Naive B cell (primary cell): ENCODE results near the gene OMA1. TPM values are rescaled to one million over a fixed set of nuclear protein-coding genes. Genes with fewer than 3 reads are reported as not detected.
"Not testable (repeated sequence)": the region's sequence is repeated elsewhere in the genome, so short reads cannot be mapped to it uniquely, and the experiment has no call there.

ENCODE experiments used
- ATAC-seq, 2 donors: fragments of 150-1000 bp; cut with Tn5 transposase; 2 replicates each; pipeline ENCODE4 v1.10.0; 2021; ENCODE audit warnings: low read depth in 2 of 2, mild to moderate bottlenecking in 2 of 2, moderate library complexity in 2 of 2
- DNase-seq: peaks from one replicate; pipeline ENCODE4 v3.0.0; 2022
- H3K27ac Mint-ChIP-seq, 6 donors: one replicate each; pipeline ENCODE4 v1.8.0; 2020 to 2022; ENCODE audit warnings: mild to moderate bottlenecking in 6 of 6, mixed read lengths in 6 of 6, moderate library complexity in 5 of 6, inconsistent platforms in 2 of 6
- H3K27me3 Mint-ChIP-seq, 3 donors: one replicate each; pipeline ENCODE4 v1.8.0; 2021 to 2022; ENCODE audit warnings: mixed read lengths in 3 of 3, mild to moderate bottlenecking in 1 of 3
- H3K36me3 Mint-ChIP-seq, 2 donors: one replicate each; pipeline ENCODE4 v1.8.0; 2020 to 2022; ENCODE audit warnings: mixed read lengths in 2 of 2, inconsistent platforms in 1 of 2, mild to moderate bottlenecking in 1 of 2
- H3K4me1 Mint-ChIP-seq, 3 donors: one replicate each; pipeline ENCODE4 v1.8.0; 2020 to 2022; ENCODE audit warnings: mixed read lengths in 3 of 3, inconsistent platforms in 1 of 3, mild to moderate bottlenecking in 1 of 3, moderate library complexity in 1 of 3
- H3K4me3 Mint-ChIP-seq, 8 donors: one replicate each; pipeline ENCODE4 v1.8.0; 2020 to 2022; ENCODE audit warnings: mild to moderate bottlenecking in 8 of 8, mixed read lengths in 8 of 8, moderate library complexity in 8 of 8, inconsistent platforms in 2 of 8
- H3K9me3 Mint-ChIP-seq, 7 donors: one replicate each; pipeline ENCODE4 v1.8.0; 2020 to 2022; ENCODE audit warnings: mixed read lengths in 7 of 7, mild to moderate bottlenecking in 5 of 7, inconsistent platforms in 2 of 7, moderate library complexity in 1 of 7
- polyA plus RNA-seq, 6 donors: library from polyadenylated mRNA; unstranded; fragments of 300-500 nt; fragmentation: Illumina TruSeq; gene quantifications; one replicate each; pipeline ENCODE4 v1.2.3, GENCODE V29; 2021; ENCODE audit warnings: low read depth in 6 of 6

Gene OMA1
- polyA plus RNA-seq, 6 donors from 2014 or later, result 30.9 to 54.7 (median 47.0) TPM

GRCh38 chr1:58488914-58489313 is 57.6 kb downstream of the OMA1 start:
- not testable (repeated sequence) for ATAC-seq, H3K4me3 Mint-ChIP-seq, H3K9me3 Mint-ChIP-seq, H3K27me3 Mint-ChIP-seq, DNase-seq
- Mint-ChIP-seq H3K36me3 (peaks cover 12 to 14% of the 10 kb centered on the region in 2 donors), H3K27ac (peak overlapping the region in 1 of 6 donors; percentile 42), H3K4me1 (peaks cover 11 to 14% (median 14%) of the 10 kb centered on the region in 3 donors)

GRCh38 chr1:58487002-58487401 is 59.5 kb downstream of the OMA1 start:
- H3K27ac Mint-ChIP-seq, result peak overlapping the region in 3 of 6 donors; percentile 5 to 87 (median 17)
- peaks cover 22 to 23% of the 10 kb centered on the region in 2 donors for H3K36me3 Mint-ChIP-seq
- peaks cover 10 to 11% (median 11%) of the 10 kb centered on the region in 3 donors for H3K4me1 Mint-ChIP-seq
- H3K27me3 Mint-ChIP-seq, result no peaks in the 10 kb centered on the region
- no peak for DNase-seq
- no peak overlapping the region for H3K4me3 Mint-ChIP-seq
- ATAC-seq, result no peak
- H3K9me3 Mint-ChIP-seq, result peaks cover 0 to 3% (median 0%) of the 10 kb centered on the region in 7 donors

- Mint-ChIP-seq H3K4me3 (no peak overlapping the region), H3K27me3 (no peaks in the 10 kb centered on the region), H3K36me3 (peaks cover 27 to 38% of the 10 kb centered on the region in 2 donors), H3K9me3 (no peaks in the 10 kb centered on the region), H3K27ac (no peak overlapping the region), H3K4me1 (peaks cover 4 to 7% (median 6%) of the 10 kb centered on the region in 3 donors)
- ATAC-seq (no peak), DNase-seq (no peak)
These were observed 64.6 kb downstream of the OMA1 start for GRCh38 chr1:58481962-58482361.

- H3K27me3 Mint-ChIP-seq, result no peaks in the 10 kb centered on the region
- peaks cover 28 to 38% of the 10 kb centered on the region in 2 donors for H3K36me3 Mint-ChIP-seq
- H3K27ac Mint-ChIP-seq, result peak overlapping the region in 1 of 6 donors; percentile 57
- DNase-seq (no peak), ATAC-seq (no peak)
- H3K4me3 Mint-ChIP-seq, result no peak overlapping the region
- H3K4me1 Mint-ChIP-seq, result no peaks in the 10 kb centered on the region
- no peaks in the 10 kb centered on the region for H3K9me3 Mint-ChIP-seq
These were observed 66.3 kb downstream of the OMA1 start for GRCh38 chr1:58480191-58480590.

GRCh38 chr1:58477390-58477789 is 69.1 kb downstream of the OMA1 start:
- ATAC-seq, result no peak
- no peak overlapping the region for H3K4me3 Mint-ChIP-seq
- H3K27ac Mint-ChIP-seq, result no peak overlapping the region
- no peak for DNase-seq
- peaks cover 22 to 30% of the 10 kb centered on the region in 2 donors for H3K36me3 Mint-ChIP-seq
- no peaks in the 10 kb centered on the region for H3K9me3 Mint-ChIP-seq
- no peaks in the 10 kb centered on the region for H3K27me3 Mint-ChIP-seq
- H3K4me1 Mint-ChIP-seq, result no peaks in the 10 kb centered on the region

GRCh38 chr1:58476179-58476578 is 70.3 kb downstream of the OMA1 start:
- Mint-ChIP-seq H3K4me3 (no peak overlapping the region), H3K27ac (no peak overlapping the region), H3K36me3 (peaks cover 12 to 21% of the 10 kb centered on the region in 2 donors), H3K9me3 (no peaks in the 10 kb centered on the region), H3K27me3 (no peaks in the 10 kb centered on the region), H3K4me1 (no peaks in the 10 kb centered on the region)
- no peak for DNase-seq
- no peak for ATAC-seq

GRCh38 chr1:58469476-58469875 is 77.0 kb downstream of the OMA1 start:
- no peak overlapping the region for H3K27ac Mint-ChIP-seq
- H3K27me3 Mint-ChIP-seq, result no peaks in the 10 kb centered on the region
- H3K9me3 Mint-ChIP-seq, result no peaks in the 10 kb centered on the region
- H3K4me3 Mint-ChIP-seq, result no peak overlapping the region
- H3K36me3 Mint-ChIP-seq, result peaks cover 15 to 20% of the 10 kb centered on the region in 2 donors
- ATAC-seq (no peak), DNase-seq (no peak)
- no peaks in the 10 kb centered on the region for H3K4me1 Mint-ChIP-seq

GRCh38 chr1:58469016-58469415 is 77.5 kb downstream of the OMA1 start:
- H3K9me3 Mint-ChIP-seq, result no peaks in the 10 kb centered on the region

GRCh38 chr1:58468612-58469011 is 77.9 kb downstream of the OMA1 start:
- no peak for DNase-seq
- ATAC-seq, result no peak

More at GRCh38 chr1:58469016-58469415, 77.5 kb downstream of the OMA1 start:
- no peak overlapping the region for H3K4me3 Mint-ChIP-seq
- ATAC-seq (no peak), DNase-seq (no peak)
- H3K36me3 Mint-ChIP-seq, result peaks cover 15 to 19% of the 10 kb centered on the region in 2 donors
- H3K4me1 Mint-ChIP-seq, result no peaks in the 10 kb centered on the region
- no peaks in the 10 kb centered on the region for H3K27me3 Mint-ChIP-seq
- no peak overlapping the region for H3K27ac Mint-ChIP-seq

GRCh38 chr1:58466630-58467241 is 79.8 kb downstream of the OMA1 start:
- Mint-ChIP-seq H3K4me3 (no peak overlapping the region), H3K4me1 (no peaks in the 10 kb centered on the region), H3K27me3 (no peaks in the 10 kb centered on the region), H3K36me3 (peaks cover 11 to 21% of the 10 kb centered on the region in 2 donors), H3K27ac (peak overlapping the region in 1 of 6 donors; percentile 20), H3K9me3 (no peaks in the 10 kb centered on the region)
- DNase-seq, result no peak
- ATAC-seq, result no peak

More at GRCh38 chr1:58468612-58469011, 77.9 kb downstream of the OMA1 start:
- Mint-ChIP-seq H3K36me3 (peaks cover 17 to 19% of the 10 kb centered on the region in 2 donors), H3K4me1 (no peaks in the 10 kb centered on the region), H3K27me3 (no peaks in the 10 kb centered on the region), H3K4me3 (no peak overlapping the region), H3K27ac (no peak overlapping the region), H3K9me3 (no peaks in the 10 kb centered on the region)

- Mint-ChIP-seq H3K4me1 (no peaks in the 10 kb centered on the region), H3K36me3 (peaks cover 15 to 21% of the 10 kb centered on the region in 2 donors)
- DNase-seq, result no peak
These were observed 80.5 kb downstream of the OMA1 start for GRCh38 chr1:58465825-58466629.

GRCh38 chr1:58465176-58465575 is 81.3 kb downstream of the OMA1 start:
- H3K9me3 Mint-ChIP-seq, result no peaks in the 10 kb centered on the region

More at GRCh38 chr1:58465825-58466629, 80.5 kb downstream of the OMA1 start:
- Mint-ChIP-seq H3K4me3 (no peak overlapping the region), H3K9me3 (no peaks in the 10 kb centered on the region), H3K27ac (peak overlapping the region in 1 of 6 donors; percentile 44), H3K27me3 (no peaks in the 10 kb centered on the region)
- ATAC-seq, result no peak

GRCh38 chr1:58460469-58460868 is 86.1 kb downstream of the OMA1 start:
- Mint-ChIP-seq H3K36me3 (peaks cover 25 to 37% of the 10 kb centered on the region in 2 donors), H3K27me3 (no peaks in the 10 kb centered on the region)
- ATAC-seq, result no peak

More at GRCh38 chr1:58465176-58465575, 81.3 kb downstream of the OMA1 start:
- Mint-ChIP-seq H3K4me1 (no peaks in the 10 kb centered on the region), H3K36me3 (peaks cover 18 to 21% of the 10 kb centered on the region in 2 donors), H3K27me3 (no peaks in the 10 kb centered on the region), H3K4me3 (no peak overlapping the region), H3K27ac (no peak overlapping the region)
- ATAC-seq (no peak), DNase-seq (no peak)

GRCh38 chr1:58459911-58460310 is 86.6 kb downstream of the OMA1 start:
- no peaks in the 10 kb centered on the region for H3K27me3 Mint-ChIP-seq
- H3K27ac Mint-ChIP-seq, result no peak overlapping the region
- peaks cover 0 to 8% (median 3%) of the 10 kb centered on the region in 7 donors for H3K9me3 Mint-ChIP-seq
- no peak for DNase-seq
- no peak overlapping the region for H3K4me3 Mint-ChIP-seq
- no peaks in the 10 kb centered on the region for H3K4me1 Mint-ChIP-seq
- H3K36me3 Mint-ChIP-seq, result peaks cover 20 to 42% of the 10 kb centered on the region in 2 donors
- ATAC-seq, result no peak

More at GRCh38 chr1:58460469-58460868, 86.1 kb downstream of the OMA1 start:
- Mint-ChIP-seq H3K9me3 (peaks cover 0 to 8% (median 3%) of the 10 kb centered on the region in 7 donors), H3K27ac (no peak overlapping the region), H3K4me3 (no peak overlapping the region), H3K4me1 (no peaks in the 10 kb centered on the region)
- DNase-seq, result no peak
